GM19324 (cell line): ENCODE data around the gene PRKCZ.

ENCODE experiments used
- ATAC-seq: cut with Tn5 transposase; IDR thresholded peaks from one replicate; pipeline ENCODE4 v1.9.1; 2021; ENCODE audit warnings: mild to moderate bottlenecking, moderate library complexity; ENCODE audit not compliant: unreplicated experiment, low FRiP score

The PRKCZ gene

DNA sequence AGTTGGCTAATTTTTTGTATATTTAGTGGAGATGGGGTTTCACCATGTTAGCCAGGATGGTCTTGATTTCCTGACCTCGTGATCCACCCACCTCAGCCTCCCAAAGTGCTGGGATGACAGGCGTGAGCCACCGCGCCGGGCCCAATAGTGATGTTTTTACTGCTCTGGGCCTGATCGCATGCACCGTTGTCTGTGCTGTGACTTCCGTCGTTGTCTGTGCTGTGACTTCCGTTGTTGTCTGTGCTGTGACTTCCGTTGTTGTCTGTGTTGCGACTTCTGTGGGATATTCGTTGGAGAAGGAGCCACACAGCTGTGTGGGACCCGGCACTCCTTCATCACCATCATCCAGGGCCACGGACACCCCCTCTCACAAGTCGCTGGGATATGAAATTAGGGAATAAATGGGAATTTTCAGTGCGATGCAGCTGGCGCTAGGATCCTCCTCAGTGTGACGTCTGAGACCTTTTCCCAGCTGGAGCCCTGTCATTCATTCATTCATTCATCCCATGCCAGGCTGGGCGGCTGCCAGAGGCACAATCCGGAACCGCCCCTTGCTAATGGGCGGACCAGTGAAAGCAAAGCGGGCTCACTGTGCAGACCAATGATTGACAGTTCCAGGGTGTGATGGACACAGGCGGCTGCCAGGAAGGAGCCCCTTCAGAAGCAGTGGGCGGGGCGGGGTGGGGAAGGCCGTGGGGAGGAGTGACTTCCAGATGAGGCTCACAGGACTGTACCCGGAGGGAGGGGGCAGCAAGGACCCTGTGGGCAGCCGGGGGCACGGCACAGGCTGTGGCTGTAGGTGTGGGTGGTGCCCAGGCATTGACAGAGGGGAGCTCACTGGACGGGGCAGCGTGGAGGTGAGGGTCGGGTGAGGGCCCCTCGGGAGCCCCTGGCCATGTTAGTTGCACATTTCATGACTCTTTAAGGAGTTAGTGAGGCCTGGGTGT is 48.9 kb downstream of the PRKCZ start:
- ATAC-seq, result no peak

DNA sequence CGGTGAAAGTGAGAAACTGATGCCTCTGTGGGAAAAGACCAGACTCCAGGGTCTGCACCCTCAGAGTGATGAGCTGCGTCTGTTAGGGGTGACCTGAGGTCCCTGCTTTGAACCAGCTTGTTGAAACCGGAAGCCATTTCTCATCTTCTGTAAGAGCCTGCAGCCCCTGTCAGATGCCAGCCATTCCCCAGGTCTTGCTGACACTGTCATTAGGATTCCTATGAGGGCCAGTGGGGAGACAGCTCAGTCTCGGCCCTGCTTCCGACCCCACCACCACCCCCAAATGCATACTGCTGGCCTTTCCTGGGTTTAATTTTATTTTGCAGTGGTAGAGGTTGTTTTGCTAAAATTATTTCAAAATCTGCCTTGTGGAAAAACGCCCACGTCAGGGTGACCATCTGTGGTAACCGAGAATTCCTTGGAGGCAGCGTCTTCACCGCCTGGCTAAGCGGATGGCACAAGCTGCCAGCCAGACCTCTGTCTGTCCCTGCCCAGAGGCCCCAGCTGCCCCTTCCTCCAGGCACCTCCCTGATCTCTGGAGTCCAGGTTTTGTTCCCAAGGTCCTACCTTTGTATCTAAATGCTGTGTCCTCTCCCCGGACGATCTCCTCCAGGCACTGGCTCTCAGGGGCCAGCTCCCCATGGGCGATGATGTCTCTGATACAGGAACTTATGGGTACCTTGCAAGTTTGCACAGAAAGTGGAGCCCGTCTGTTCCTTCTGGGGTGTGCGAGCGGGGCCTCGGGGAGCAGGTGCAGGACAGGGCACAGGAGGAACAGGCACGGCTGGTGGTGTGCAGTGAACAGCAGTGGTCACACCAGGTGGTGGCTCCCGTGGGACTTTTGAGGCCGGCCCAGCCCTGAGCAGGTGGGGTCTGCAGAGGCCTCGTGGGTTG is 49.9 kb downstream of the PRKCZ start:
- no peak for ATAC-seq

DNA sequence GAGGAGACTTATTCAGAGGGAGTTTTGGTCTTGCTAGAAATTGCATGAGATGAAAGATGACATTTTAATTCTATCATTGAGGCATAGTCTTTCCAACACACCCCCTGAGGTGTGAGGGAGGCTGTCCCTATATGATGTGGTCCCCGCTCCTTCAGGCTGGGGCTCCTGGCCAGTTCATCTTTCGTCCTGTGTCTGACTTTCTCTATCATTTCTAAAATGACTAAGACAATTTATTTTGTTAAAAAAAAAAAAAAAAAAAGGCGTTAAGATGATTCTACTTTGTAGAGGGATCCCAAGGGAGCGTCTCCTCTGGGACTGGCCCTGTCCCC is 50.5 kb downstream of the PRKCZ start:
- no peak for ATAC-seq

DNA sequence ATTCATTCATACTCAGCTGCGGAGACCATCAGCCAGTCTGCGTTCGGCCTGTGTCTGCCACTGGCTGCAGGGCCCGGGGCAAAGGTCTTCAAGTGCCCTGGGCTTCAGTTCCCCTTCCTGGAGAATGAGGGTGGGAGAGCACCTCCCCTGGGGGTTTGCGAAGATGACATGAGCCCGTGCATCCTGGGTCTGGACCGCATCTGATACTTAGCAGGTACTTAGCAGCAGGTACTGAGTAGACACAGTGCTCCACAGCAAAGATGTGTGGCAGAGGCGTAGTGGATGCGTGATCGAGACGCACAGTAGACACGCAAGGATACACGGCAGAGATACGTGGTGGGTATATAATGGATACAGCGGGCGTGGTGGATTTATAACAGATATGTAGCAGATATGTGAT is 51.3 kb downstream of the PRKCZ start:
- no peak for ATAC-seq

DNA sequence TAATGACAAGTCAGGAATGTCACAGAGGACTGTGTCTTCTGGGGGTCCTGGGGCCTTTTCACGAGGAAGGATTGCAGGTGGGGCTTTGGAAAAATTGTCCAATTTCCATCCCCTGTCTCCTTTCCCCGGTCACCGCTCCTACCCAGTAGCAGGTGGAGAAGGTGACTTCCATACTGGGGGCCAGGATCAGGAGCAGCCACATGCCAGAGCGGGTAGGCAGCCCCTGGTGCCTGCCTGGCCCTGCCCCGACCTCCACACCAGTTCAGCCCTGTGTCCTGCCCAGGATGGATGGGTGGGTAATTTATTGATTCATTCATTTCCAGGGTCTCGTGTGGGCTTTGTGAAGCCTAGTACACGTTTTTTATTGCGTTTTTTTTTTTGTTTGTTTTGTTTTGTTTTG is 51.7 kb downstream of the PRKCZ start:
- no peak for ATAC-seq

DNA sequence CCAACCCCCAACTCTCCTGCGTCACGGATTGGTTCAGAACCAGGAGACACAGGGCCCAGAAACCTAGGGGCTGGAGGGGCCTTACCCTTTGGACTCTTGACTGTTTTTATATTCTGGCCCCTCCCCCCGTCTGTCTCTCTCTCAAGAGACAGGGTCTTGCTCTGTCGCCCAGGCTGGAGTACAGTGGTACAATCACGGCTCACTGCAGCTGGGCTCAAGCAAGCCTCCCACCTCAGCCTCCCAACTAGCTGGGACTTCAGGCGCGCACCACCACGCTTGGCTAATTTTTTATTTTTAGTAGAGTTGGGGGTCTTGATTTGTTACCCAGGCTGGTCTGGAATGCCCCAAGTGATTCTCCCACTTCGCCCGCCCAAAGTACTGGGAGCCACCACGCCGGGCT is 52.5 kb downstream of the PRKCZ start:
- ATAC-seq, result no peak

DNA sequence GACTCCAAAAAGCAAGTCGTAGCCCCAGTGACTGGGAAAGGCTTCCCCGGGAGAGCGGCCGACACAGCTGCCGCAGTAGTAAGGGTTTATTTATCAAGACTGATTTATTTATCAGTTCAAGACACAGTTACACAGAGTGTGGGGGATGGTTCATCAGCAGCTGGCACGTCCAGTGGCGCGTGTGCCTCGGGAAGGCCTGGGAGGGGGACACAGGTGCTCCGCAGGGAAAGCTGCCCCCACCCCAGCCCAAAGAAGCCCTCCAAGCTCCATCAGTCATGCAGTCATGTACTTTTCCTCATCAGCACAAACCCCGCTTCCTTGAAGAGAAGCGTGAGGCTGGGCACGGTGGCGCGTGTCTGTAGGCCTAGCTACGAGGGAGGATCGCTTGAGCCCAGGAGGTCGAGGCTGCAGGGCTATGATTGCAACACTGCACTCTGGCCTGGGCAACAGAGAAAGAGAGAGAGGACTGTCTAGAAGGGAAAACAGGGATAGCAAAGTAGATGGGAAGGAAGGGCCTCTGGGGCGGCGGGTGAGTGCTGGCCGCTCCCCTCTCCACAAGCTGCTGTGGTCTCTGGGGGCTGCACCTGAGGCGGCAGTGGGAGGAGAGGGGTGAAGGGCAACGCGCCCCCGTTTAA is 53.2 kb downstream of the PRKCZ start:
- no peak for ATAC-seq

DNA sequence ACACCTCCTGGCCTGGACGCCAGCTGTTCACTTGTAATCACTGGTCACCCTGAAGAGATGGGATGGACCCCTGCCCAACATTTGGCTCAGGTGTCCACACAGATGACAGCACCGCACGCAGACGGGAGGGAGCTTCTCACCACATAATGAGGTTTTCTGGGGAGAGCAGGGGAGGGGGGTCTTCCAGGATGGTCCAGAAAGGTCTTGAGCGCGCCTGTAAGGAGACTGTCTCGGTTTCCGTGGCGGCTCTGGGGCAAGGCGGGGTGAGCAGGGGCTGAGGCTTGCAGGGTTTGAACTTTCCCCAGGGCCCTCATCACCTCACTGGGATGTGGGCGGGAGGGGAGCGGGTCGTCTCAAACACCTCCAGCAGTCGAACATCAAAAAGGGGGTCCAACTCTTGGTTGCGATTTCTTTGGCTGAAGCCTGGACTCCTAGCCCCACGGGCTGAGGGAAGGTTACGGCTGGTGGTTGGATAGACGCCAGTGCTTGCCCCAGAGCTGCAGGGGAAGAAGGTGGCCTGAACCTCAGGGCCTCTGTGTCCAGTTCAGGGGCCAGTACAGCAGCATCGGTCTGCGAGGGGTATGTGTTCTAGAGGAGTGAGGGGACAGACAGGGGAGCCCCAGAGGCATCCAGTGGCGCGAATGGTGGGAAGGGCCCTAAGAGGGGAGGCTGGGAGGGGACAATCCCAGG is 53.8 kb downstream of the PRKCZ start:
- no peak for ATAC-seq

DNA sequence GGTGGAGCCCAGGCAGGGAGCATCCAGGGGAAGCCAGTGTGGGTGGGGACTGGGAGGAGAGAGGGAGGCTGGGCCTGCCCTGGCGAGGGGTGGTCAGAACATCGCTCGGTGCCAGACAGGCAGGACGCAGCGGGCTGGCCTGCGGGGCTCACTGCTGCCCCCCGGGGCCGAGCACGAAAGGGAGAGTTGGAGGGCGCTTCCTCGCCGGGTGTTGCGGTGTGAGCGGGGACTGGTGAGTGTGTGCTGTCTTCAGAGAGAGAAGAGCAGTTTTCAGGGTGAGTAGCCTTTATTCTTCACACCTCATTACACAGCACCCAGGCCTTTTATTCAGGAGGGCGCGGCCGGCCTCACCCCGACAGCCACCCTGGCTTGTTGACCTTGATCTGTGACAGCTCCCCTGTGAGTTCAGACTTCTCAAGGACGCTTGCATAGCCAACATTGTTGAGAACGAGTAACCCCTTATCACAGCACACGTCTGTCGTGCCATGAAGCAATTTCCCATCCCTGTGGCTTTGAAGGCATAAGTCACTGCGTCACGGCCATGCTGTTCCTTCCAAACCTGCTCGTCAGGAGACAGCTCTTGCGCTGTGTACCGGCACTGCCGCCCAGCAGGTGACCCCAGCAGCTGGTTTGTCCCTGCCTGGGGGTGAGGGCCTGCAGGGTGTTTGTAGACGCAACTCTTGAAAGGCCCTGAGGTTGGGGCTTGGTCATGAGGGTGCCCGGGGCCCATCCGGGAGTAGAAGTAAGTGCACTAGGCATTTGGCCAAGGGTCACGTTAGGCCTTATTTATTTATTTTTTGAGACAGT is 54.6 kb downstream of the PRKCZ start:
- no peak for ATAC-seq

DNA sequence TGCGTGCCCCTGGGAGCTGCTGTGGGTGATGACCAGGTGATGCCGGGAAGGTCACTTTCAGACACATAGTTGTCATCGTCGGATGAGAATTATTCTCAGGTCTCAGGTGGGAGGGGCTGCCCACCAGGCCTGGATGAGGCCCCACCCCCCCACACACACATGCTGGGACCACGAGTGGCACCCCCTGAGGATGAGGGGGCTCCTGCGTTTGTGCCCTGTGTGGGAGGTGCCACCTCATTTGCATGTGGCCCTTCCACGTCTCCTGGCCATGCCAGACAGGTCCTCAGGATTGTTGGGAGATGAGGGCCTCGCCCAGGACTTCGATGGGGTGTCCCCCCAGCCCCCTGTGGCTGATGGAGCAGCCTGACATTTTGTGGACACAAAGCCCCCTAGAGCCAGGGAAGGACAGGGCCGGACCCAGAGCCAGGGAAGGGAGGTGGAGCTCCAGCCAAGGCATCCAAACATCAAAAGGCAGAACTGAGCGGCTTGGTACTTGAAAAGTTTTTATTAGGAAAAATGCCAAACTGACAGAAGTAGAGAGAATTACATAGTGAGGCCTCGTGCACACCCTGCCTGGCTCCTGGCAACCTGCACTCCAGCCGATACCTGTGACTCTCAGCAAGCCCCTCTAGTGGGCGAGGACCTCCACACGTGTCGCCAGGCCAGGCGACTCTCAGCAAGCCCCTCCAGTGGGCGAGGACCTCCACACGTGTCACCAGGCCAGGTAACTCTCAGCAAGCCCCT is 55.7 kb downstream of the PRKCZ start:
- ATAC-seq, result no peak

DNA sequence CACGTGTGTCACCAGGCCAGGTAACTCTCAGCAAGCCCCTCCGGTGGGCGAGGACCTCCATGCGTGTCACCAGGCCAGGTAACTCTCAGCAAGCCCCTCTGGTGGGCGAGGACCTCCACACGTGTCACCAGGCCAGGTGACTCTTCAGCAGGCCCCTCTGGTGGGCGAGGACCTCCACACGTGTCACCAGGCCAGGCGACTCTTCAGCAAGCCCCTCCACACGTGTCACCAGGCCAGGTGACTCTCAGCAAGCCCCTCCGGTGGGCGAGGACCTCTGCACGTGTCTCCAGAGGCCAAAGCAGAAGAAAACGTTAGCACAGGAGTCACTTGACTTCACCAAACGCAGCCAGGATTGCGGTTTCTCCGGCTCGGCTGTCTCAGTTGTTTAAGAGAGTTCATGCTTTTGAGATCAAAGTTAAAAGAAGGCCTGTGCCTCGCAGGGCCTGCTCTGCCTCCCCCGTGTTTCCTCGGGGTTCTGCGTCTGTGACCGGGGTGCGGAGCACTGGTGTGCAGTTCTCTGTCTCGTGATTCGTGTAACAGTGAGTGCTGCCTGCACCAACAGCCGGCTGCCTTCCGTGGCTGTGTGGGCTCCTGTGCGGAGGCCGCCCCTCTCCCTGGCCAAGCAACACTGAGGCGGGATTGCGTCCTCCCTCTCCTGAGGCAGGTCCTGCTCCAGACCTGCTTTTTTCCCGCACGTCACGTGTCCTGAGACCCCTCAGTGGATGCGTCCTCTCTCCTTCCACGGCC is 56.6 kb downstream of the PRKCZ start:
- no peak for ATAC-seq

DNA sequence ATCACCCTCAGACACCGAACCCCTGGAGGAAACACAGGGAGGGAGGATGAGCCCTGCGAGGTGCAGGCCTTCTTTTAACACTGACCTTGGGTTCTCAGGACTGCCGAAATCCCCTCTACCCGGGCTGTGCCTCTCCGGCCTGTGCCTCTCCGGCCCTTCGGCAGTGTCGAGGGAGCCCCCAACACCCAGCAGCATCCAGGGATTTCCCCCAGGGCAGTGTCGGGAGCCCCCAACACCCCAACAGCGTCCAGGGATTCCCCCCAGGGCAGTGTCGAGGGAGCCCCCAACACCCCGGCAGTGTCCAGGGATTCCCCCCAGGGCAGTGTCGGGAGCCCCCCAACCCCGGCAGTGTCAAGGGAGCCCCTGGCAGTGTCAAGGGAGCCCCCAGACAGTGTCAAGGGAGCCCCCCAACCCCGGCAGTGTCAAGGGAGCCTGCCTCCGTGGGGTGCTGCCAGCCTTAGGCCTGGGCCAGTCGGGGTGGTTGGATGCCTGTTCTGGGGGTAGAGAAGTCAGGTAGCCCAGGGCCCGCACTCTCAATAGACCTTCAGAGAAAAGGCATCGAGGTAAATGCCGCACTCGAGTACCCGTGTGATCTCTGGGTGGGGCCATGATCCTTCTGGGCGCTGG is 57.5 kb downstream of the PRKCZ start:
- no peak for ATAC-seq

DNA sequence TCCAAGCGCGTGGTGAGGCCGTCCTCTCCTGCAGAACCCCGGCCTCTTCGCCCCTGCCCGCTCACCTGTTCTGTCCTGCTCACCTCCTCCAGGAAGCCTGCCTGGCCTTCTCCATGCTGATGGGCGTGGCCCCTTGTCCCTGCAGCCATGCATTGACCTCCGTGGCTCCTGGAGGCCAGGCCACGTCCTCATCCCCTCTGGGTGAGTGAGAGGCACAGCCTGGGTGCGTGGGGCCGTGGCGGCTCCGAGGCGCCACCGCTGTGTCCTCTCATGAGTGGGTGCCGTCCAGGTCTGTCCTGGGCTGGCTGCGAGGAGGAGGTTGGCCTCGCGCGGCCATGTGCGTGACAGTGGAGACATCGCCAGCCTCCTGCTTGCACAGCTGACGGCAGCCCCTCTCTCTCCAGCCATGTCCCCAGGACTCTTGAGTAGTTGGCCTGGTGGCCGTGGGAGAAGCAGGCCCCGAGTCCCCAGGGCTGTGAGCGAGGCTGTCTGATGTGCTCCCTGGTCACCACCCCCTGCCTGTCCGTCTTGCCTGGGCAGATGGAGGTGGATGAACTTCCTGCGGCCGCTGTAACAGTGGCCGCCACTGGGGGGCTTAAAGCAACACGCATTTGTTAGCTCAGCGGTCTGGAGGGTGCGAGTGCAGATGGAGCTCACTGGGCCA is 58.1 kb downstream of the PRKCZ start:
- ATAC-seq, result no peak

DNA sequence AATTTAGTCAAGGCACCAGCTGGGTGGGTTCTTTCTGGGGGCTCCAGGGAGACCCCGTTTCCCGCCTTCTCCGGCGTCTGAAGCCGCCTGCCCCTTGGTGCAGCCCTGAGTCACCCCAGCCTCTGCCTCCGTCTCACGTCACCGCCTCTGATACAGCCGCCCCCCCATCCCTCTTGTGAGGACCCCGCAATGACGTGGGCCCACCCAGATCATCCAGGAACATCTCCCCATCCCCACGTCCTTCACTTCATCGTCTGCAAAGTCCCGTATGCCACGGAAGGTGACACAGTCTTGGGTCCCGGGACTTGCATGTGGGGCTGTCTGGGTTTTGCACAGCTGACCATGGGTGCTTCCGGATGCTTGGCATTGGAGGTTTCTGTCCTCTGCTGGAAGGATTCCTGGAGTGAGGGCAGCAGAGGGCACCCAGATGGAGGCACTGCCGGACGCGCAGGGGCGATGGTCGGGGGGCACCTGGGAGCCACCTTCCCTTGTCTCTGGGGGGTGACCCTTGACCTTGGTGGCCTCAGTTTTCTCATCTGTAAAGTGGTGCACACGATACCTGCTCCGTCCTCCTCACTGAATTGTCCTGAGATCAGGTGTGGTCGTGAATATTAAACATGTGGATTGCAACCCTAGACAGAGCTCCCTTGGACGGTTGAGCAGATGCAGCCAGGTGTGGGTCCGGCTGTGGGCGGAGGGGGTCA is 58.8 kb downstream of the PRKCZ start:
- no peak for ATAC-seq

DNA sequence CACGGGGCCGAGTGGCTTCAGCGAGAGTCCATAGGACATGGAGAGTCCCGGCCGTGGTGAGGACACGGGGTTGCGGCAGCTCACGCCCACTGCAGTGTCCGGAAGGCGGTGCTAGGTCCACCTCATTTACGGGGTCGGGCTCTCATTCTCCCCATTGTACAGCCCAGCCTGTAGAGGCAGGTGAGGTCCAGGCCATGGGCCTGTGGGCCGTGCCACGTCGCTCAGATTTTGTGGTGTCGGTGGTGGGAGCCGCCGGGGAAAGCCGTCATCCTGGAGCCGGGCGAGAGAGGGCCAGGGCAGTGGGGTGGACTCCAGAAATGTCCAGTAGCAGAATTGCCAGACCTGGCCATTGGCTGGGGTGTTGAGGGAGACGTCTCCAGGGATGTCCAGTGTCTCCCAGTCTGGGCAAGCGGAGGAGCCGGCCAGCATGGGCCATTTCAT is 59.4 kb downstream of the PRKCZ start:
- ATAC-seq, result no peak

DNA sequence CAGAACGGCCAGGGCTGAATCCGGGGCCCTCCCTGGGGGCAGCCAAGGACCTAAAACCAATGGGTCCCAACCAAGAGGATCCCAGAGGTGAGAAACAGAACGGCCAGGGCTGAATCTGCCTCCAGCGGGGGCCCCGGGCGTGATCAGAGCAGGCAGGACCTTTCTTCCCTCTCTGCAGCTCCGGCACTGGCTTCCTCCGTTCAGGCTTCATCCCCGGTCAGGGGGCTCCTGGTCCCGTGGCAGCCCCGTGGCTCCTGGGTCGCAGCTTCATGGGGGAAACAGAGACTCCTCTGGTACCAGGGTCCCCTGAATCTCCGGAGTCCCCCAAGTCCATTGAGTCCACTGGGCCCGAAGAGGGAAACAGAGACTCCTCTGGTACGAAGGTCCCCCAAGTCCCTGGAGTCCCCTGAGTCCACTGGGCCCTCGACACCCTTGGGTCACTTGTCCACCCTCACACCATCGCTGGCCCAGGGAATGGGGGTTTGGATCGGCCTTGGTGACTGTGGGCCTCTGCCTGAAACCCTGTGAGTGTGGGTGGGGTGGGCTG is 60.1 kb downstream of the PRKCZ start:
- no peak for ATAC-seq
